Measurements from ENCODE around the gene SORCS1. TPM values are rescaled to one million over a fixed set of nuclear protein-coding genes. Genes with fewer than 3 reads are reported as not detected.

Gene SORCS1
- total and polyA plus RNA-seq, 2 donors (not counting 1 experiment from before 2014, with no cell fraction given) = not detected

- Histone ChIP-seq H3K27me3 (replicated peaks in 1 of 4; ENCODE audit: control extremely low read depth in 1 of 4, control insufficient read depth in 3 of 4, insufficient read depth in 4 of 4, low read length in 3 of 4) (no peaks in the 10 kb centered on the region), H3K79me2 (ENCODE audit: control insufficient read depth, insufficient read depth, low read length) (no peaks in the 10 kb centered on the region), H3K27ac (ENCODE audit: low read length in 2 of 2) (no peak overlapping the region), H3K4me1 (ENCODE audit: control insufficient read depth in 2 of 2, insufficient read depth in 2 of 2, low read length in 2 of 2) (no peaks in the 10 kb centered on the region), H3K9me3 (ENCODE audit: control extremely low read depth in 1 of 3, control insufficient read depth in 2 of 3, insufficient read depth in 1 of 3, low read length in 2 of 3) (no peaks in the 10 kb centered on the region), H3K4me2 (replicated peaks; ENCODE audit: low read depth, low read length, poor library complexity, severe bottlenecking) (no peak overlapping the region), H3K36me3 (replicated peaks in 1 of 2; ENCODE audit: control extremely low read depth in 1 of 2, control insufficient read depth in 1 of 2, extremely low read depth in 1 of 2, insufficient read depth in 2 of 2, low read length in 1 of 2) (no peaks in the 10 kb centered on the region), H3K9ac (ENCODE audit: low read length) (no peak overlapping the region), H3K4me3 (ENCODE audit: control extremely low read depth in 1 of 5, extremely low read depth in 1 of 5, insufficient read depth in 1 of 5, low read depth in 2 of 5, low read length in 4 of 5) (no peak overlapping the region), H2AFZ (ENCODE audit: insufficient read depth, low read depth, low read length, poor library complexity, severe bottlenecking) (no peak overlapping the region), H4K20me1 (ENCODE audit: control insufficient read depth, insufficient read depth, low read length, poor library complexity, severe bottlenecking) (no peaks in the 10 kb centered on the region)
- TF ChIP-seq CTCF (IDR thresholded peaks at IDR 0.05) (no peak), EZH2 (IDR thresholded peaks at IDR 0.05; ENCODE audit: borderline replicate concordance, insufficient read depth, low read depth, low read length, poor library complexity, severe bottlenecking) (no peak)
- H3K4me1 Mint-ChIP-seq = no peaks in the 10 kb centered on the region
- ATAC-seq (ENCODE audit: low read depth) (no peak), DNase-seq (no peak)
- peaks cover 7% of the 10 kb centered on the region for H3K27me3 Mint-ChIP-seq
- H3K27ac Mint-ChIP-seq = no peak overlapping the region
- no CpG with 5 or more reads among the region's 4 CpGs for WGBS (ENCODE audit: insufficient coverage)
- H3K4me3 Mint-ChIP-seq = no peak overlapping the region
- no peaks in the 10 kb centered on the region for H3K9me3 Mint-ChIP-seq (ENCODE audit: insufficient read depth)
- ChIA-PET POLR2A (no interaction called here), CTCF (no interaction called here)
- intact Hi-C loops (cut with micrococcal nuclease) = no loop called here
Observed at GRCh38 chr10:106980495-106981451, 183.7 kb downstream of the SORCS1 start.

- H3K9me3 ChIP-seq (ENCODE audit: control extremely low read depth in 1 of 3, control insufficient read depth in 2 of 3, insufficient read depth in 1 of 3, low read length in 2 of 3) = no peaks in the 10 kb centered on the region
- H3K4me3 ChIP-seq (ENCODE audit: control extremely low read depth in 1 of 5, extremely low read depth in 1 of 5, insufficient read depth in 1 of 5, low read depth in 2 of 5, low read length in 4 of 5) = no peak overlapping the region
- no peak overlapping the region for H3K4me3 Mint-ChIP-seq
- ChIA-PET CTCF (no interaction called here), POLR2A (no interaction called here)
- peaks cover 3% of the 10 kb centered on the region for H3K27me3 Mint-ChIP-seq
- H4K20me1 ChIP-seq (ENCODE audit: control insufficient read depth, insufficient read depth, low read length, poor library complexity, severe bottlenecking) = no peaks in the 10 kb centered on the region
- intact Hi-C loops (cut with micrococcal nuclease) = no loop called here
- no peaks in the 10 kb centered on the region for H3K9me3 Mint-ChIP-seq (ENCODE audit: insufficient read depth)
- no peaks in the 10 kb centered on the region for H3K27me3 ChIP-seq (replicated peaks in 1 of 4; ENCODE audit: control extremely low read depth in 1 of 4, control insufficient read depth in 3 of 4, insufficient read depth in 4 of 4, low read length in 3 of 4)
- DNase-seq (no peak), ATAC-seq (ENCODE audit: low read depth) (no peak)
- no peak overlapping the region for H3K9ac ChIP-seq (ENCODE audit: low read length)
- no peak overlapping the region for H3K27ac Mint-ChIP-seq
- no CpG with 5 or more reads among the region's 2 CpGs for WGBS (ENCODE audit: insufficient coverage)
- no peak for TF ChIP-seq CTCF (IDR thresholded peaks at IDR 0.05)
- no peak for TF ChIP-seq EZH2 (IDR thresholded peaks at IDR 0.05; ENCODE audit: borderline replicate concordance, insufficient read depth, low read depth, low read length, poor library complexity, severe bottlenecking)
- no peaks in the 10 kb centered on the region for H3K4me1 ChIP-seq (ENCODE audit: control insufficient read depth in 2 of 2, insufficient read depth in 2 of 2, low read length in 2 of 2)
- no peak overlapping the region for H3K4me2 ChIP-seq (replicated peaks; ENCODE audit: low read depth, low read length, poor library complexity, severe bottlenecking)
- H3K27ac ChIP-seq (ENCODE audit: low read length in 2 of 2) = no peak overlapping the region
- H3K79me2 ChIP-seq (ENCODE audit: control insufficient read depth, insufficient read depth, low read length) = no peaks in the 10 kb centered on the region
- no peak overlapping the region for H2AFZ ChIP-seq (ENCODE audit: insufficient read depth, low read depth, low read length, poor library complexity, severe bottlenecking)
- no peaks in the 10 kb centered on the region for H3K4me1 Mint-ChIP-seq
- H3K36me3 ChIP-seq (replicated peaks in 1 of 2; ENCODE audit: control extremely low read depth in 1 of 2, control insufficient read depth in 1 of 2, extremely low read depth in 1 of 2, insufficient read depth in 2 of 2, low read length in 1 of 2) = no peaks in the 10 kb centered on the region
Observed at GRCh38 chr10:106978756-106979155, 185.8 kb downstream of the SORCS1 start.
